GM21390 (cell line): ENCODE data around the gene CHST9.
"Not testable (repeated sequence)": the region's sequence is repeated elsewhere in the genome, so short reads cannot be mapped to it uniquely, and the experiment has no call there.

ENCODE experiments used
- ATAC-seq: cut with Tn5 transposase; IDR thresholded peaks from one replicate; pipeline ENCODE4 v1.9.1; 2021; ENCODE audit not compliant: unreplicated experiment

Gene CHST9

DNA sequence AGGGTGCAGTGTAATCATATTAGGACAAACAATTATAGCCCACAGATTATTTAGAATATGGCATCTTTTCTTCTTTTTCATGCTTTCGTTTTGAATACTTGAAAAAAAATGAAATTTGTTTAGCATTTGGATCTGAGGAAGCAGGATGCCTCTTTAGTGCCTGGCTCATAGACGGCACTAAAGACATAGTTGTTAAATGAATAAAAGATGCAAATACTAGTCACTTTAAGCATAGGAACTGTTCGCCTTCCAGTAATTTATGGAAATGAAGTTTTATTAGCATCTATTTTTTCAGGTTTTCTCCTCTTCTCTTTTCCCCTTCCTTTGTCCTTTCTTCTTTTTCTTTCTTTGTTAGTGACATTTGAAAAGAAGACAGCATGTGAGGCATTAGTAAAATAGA is 80.4 kb downstream of the CHST9 start:
- ATAC-seq: no peak

DNA sequence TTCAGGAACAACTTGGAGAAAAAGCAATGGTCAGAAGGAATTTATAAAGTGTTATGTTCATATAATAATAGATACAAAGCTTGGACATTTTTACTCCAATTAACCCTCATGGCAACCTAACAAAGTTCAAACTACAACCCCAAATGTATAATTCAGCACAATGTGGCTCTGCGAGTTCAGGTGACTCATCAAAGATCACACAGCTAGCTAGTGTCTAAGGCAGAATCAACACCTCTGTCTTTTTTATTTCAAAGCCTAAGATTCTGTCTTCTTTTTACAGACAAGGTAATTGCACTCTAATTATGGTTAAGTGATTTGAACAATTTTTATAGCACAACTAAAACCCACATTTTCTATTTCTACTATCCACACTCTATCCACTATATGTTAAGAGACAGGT is 90.5 kb downstream of the CHST9 start:
- ATAC-seq: no peak

DNA sequence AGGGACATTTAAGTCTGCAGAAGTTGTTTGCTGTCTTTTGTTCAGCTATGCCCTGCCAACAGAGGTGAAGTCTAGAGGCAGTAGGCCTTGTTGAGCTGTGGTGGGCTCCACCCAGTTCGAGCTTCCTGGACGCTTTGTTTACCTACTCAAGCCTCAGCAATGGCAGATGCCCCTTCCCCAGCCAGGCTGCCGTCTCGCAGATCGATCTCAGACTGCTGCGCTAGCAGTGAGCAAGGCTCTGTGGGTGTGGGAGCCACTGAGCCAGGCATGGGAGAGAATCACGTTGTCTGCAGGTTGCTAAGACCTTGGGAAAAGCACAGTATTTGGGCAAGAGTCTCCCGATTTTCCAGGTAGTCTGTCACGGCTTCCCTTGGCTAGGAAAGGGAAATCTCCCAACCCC is 91.8 kb downstream of the CHST9 start:
- ATAC-seq: not testable (repeated sequence)

- no peak for ATAC-seq
Observed at GRCh38 chr18:27081701-27082100, 103.4 kb downstream of the CHST9 start.

GRCh38 chr18:27075828-27076227 is 109.3 kb downstream of the CHST9 start:
- no peak for ATAC-seq

GRCh38 chr18:27073404-27073830 is 111.7 kb downstream of the CHST9 start:
- ATAC-seq: peak; percentile 81

DNA sequence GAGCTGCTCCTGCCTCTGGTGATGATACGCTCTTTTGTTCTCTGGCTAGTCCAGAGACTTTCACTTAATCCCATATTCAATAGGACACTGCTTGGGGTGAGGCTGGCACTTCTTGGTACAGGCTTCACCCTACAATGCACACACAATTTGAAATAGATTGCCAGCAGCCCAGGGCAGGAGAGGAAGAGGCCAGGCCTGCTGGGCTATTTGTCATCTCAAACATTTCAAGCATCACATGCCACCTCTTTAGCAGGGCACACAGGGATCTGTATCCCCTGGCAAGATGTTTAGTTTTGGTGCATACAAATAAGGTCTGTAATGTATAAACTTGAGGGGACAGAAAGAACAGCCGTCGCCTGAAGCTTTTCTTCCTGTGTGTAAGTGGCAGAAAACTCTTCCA is 120.4 kb downstream of the CHST9 start:
- no peak for ATAC-seq

DNA sequence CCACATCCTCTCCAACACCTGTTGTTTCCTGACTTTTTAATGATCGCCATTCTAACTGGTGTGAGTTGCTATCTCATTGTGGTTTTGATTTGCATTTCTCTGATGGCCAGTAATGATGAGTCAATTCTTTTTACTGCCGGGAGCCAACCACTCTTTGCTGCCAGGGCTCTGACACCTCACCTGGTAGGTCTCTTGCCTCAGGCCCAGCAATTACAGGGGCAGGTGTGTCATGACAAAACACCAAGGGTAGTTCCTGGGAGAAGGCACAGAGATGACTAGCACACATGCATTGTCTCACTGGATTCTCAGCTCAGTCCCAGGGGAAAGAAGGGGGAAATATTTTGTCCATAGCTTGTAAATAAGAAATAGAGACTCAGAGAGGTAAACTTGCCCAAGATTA is 122.3 kb downstream of the CHST9 start:
- no peak for ATAC-seq

- no peak for ATAC-seq
Observed at GRCh38 chr18:27061488-27062095, 123.5 kb downstream of the CHST9 start.

- no peak for ATAC-seq
Observed at GRCh38 chr18:27057519-27058234, 127.4 kb downstream of the CHST9 start.

GRCh38 chr18:27054926-27055325 is 130.2 kb downstream of the CHST9 start:
- no peak for ATAC-seq

- ATAC-seq: no peak
Observed at GRCh38 chr18:27049969-27050368, 135.1 kb downstream of the CHST9 start.

- no peak for ATAC-seq
Observed at GRCh38 chr18:27045342-27045741, 139.8 kb downstream of the CHST9 start.

GRCh38 chr18:27042177-27042576 is 142.9 kb downstream of the CHST9 start:
- ATAC-seq: no peak

GRCh38 chr18:27040796-27041195 is 144.3 kb downstream of the CHST9 start:
- no peak for ATAC-seq

GRCh38 chr18:27033722-27034121 is 151.4 kb downstream of the CHST9 start:
- ATAC-seq: no peak

DNA sequence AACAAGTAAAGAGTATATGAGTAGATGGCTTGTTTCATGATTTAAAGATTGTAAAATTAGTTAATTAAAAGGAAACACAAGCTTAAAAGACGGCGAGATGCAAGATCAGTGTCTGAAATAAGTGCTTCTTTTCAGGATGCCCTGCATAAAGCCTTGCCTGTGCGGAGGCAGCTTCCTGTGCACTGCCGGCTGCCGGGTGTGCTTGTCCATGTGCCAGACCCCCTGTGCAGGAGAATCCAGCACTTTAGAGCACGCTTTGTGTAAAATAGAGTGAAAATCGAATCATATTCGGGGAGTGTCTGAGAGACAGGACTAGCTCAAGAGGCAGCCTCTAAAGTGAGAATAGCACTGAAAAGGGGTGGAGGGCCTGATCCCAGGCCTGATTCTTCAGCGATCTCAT is 154.7 kb downstream of the CHST9 start:
- no peak for ATAC-seq

DNA sequence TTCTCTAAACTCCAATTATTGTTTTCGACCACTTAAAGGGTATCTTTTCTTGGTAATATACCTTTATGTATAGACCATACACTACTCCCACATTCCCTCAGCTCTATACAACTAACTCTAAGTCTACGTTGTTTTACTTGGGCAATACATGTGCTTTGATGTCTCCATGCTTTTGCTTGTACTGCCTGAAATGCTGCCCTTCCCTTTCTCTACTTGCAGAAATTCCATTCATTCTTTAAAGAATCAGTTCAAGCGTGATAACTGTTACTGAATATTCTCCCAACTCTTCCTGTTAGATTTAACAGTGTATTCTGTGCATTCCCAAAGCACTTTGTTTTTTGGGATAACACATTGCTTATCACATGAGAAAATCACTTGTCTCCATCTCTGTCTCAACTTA is 162.6 kb downstream of the CHST9 start:
- no peak for ATAC-seq

- no peak for ATAC-seq
Observed at GRCh38 chr18:27017901-27018500, 167.1 kb downstream of the CHST9 start.

- ATAC-seq: no peak
Observed at GRCh38 chr18:27014841-27015240, 170.3 kb downstream of the CHST9 start.

- ATAC-seq: no peak
Observed at GRCh38 chr18:27010784-27011183, 174.3 kb downstream of the CHST9 start.

GRCh38 chr18:27009293-27009692 is 175.8 kb downstream of the CHST9 start:
- no peak for ATAC-seq
